HFF-Myc (cell line): ENCODE measurements around the gene SLC17A5.

ENCODE experiments used
- DNase-seq: peaks from one replicate; pipeline ENCODE4 v3.0.0-alpha.2; 2011; ENCODE audit warnings: low read depth; ENCODE audit errors: extremely low read depth
- H3K4me3 ChIP-seq: replicated peaks from 2 replicates; pipeline ENCODE4 v1.5.1; 2011; ENCODE audit warnings: low read depth, mild to moderate bottlenecking, control low read depth, low read length
- CTCF ChIP-seq: IDR thresholded peaks from 2 replicates; pipeline ENCODE4 v1.5.1; 2012; ENCODE audit warnings: mild to moderate bottlenecking, low read depth, low read length, control low read depth; ENCODE audit errors: missing control alignments

The SLC17A5 gene

GRCh38 chr6:73679009-73679408 lies 25.2 kb upstream of the SLC17A5 start:
- TF ChIP-seq CTCF = no peak
- no peak for DNase-seq
- H3K4me3 ChIP-seq = no peak overlapping the region

GRCh38 chr6:73675466-73676098 lies 21.8 kb upstream of the SLC17A5 start:
- DNase-seq = peak; percentile 86
- H3K4me3 ChIP-seq = no peak overlapping the region
- peak; percentile 91 for TF ChIP-seq CTCF

GRCh38 chr6:73671911-73672685 lies 18.3 kb upstream of the SLC17A5 start:
- no peak overlapping the region for H3K4me3 ChIP-seq
- TF ChIP-seq CTCF = no peak
- DNase-seq = no peak

GRCh38 chr6:73669005-73669404 lies 15.2 kb upstream of the SLC17A5 start:
- no peak for TF ChIP-seq CTCF
- DNase-seq = no peak
- H3K4me3 ChIP-seq = no peak overlapping the region

- H3K4me3 ChIP-seq = no peak overlapping the region
- no peak for TF ChIP-seq CTCF
- DNase-seq = no peak
Measured at GRCh38 chr6:73667798-73668197, 14.0 kb upstream of the SLC17A5 start.

GRCh38 chr6:73666393-73666792 lies 12.6 kb upstream of the SLC17A5 start:
- no peak overlapping the region for H3K4me3 ChIP-seq
- no peak for DNase-seq
- TF ChIP-seq CTCF = no peak
